Measurements from ENCODE around the gene ATAD3B. TPM values are rescaled to one million over a fixed set of nuclear protein-coding genes. Genes with fewer than 3 reads are reported as not detected.

The ATAD3B gene
- total and polyA plus RNA-seq, 2 of the 4 experiments (the other 2 are of a cell fraction) = 13.8 to 29.0 TPM

GRCh38 chr1:1529936-1530335 lies 58.4 kb downstream of the ATAD3B start (continued):
- TF ChIP-seq, protein P1, sequence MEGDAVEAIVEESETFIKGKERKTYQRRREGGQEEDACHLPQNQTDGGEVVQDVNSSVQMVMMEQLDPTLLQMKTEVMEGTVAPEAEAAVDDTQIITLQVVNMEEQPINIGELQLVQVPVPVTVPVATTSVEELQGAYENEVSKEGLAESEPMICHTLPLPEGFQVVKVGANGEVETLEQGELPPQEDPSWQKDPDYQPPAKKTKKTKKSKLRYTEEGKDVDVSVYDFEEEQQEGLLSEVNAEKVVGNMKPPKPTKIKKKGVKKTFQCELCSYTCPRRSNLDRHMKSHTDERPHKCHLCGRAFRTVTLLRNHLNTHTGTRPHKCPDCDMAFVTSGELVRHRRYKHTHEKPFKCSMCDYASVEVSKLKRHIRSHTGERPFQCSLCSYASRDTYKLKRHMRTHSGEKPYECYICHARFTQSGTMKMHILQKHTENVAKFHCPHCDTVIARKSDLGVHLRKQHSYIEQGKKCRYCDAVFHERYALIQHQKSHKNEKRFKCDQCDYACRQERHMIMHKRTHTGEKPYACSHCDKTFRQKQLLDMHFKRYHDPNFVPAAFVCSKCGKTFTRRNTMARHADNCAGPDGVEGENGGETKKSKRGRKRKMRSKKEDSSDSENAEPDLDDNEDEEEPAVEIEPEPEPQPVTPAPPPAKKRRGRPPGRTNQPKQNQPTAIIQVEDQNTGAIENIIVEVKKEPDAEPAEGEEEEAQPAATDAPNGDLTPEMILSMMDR (conservative IDR thresholded peaks at IDR 0.05; ENCODE audit: low read depth, low read length) = no peak

GRCh38 chr1:1531947-1532346 lies 60.4 kb downstream of the ATAD3B start:
- Histone ChIP-seq H3K9me1 (ENCODE audit: insufficient read depth, low read length) (no peaks in the 10 kb centered on the region), H3K4me3 (ENCODE audit: insufficient read depth, low read depth, low read length) (no peak overlapping the region), H4K91ac (ENCODE audit: insufficient read depth, low read depth, low read length) (no peak overlapping the region), H3K4me1 (ENCODE audit: control insufficient read depth, insufficient read depth, low read length) (no peaks in the 10 kb centered on the region), H3K14ac (replicated peaks; ENCODE audit: low read depth, low read length) (no peak overlapping the region), H2AFZ (replicated peaks; ENCODE audit: low read length, poor library complexity) (no peak overlapping the region), H3K18ac (ENCODE audit: low read depth, low read length) (no peak overlapping the region), H3K4me2 (ENCODE audit: low read depth, low read length) (no peak overlapping the region), H2BK15ac (ENCODE audit: low read depth, low read length) (no peak overlapping the region), H4K20me1 (ENCODE audit: insufficient read depth, low read length) (peaks cover 8% of the 10 kb centered on the region; the same call in 1 of the 2 replicates), H2BK5ac (ENCODE audit: low read depth, low read length, poor library complexity, severe bottlenecking) (no peak overlapping the region), H3K36me3 (ENCODE audit: control insufficient read depth, insufficient read depth, low read length) (peaks cover 40% of the 10 kb centered on the region), H2BK20ac (ENCODE audit: low read depth, low read length) (no peak overlapping the region), H2AK5ac (ENCODE audit: low read depth, low read length) (no peak overlapping the region), H3K9ac (ENCODE audit: low read depth, low read length) (no peak overlapping the region), H3K9me3 (ENCODE audit: control insufficient read depth, insufficient read depth, low read length) (peaks cover 6% of the 10 kb centered on the region), H3K79me1 (ENCODE audit: low read depth in 1 of 2, low read length in 2 of 2) (peaks cover 0 to 14% of the 10 kb centered on the region in 2 experiments; a peak in 2 of 4 replicates), H3K23ac (ENCODE audit: low read depth, low read length) (no peak overlapping the region), H3K27ac (ENCODE audit: insufficient read depth, low read length) (no peak overlapping the region), H2AK9ac (replicated peaks; ENCODE audit: low read depth, low read length, poor library complexity) (no peak overlapping the region), H3K56ac (ENCODE audit: extremely low read depth, insufficient read depth, low read length) (no peak overlapping the region), H3K27me3 (ENCODE audit: control insufficient read depth, insufficient read depth, low read length) (no peaks in the 10 kb centered on the region), H3K4ac (ENCODE audit: low read depth, low read length) (no peak overlapping the region), H2BK120ac (ENCODE audit: low read depth, low read length) (no peak overlapping the region), H4K8ac (ENCODE audit: low read depth in 2 of 2, low read length in 2 of 2) (no peak overlapping the region), H4K5ac (ENCODE audit: low read depth, low read length) (no peak overlapping the region)
- in situ Hi-C loops (cut with MboI; ENCODE audit: low sequenced_read_pairs) = no loop called here
- intact Hi-C loops (cut with micrococcal nuclease) = no loop called here
- dilution Hi-C loops (cut with HindIII; ENCODE audit: low sequenced_read_pairs, unreplicated experiment) = no loop called here
- DNase-seq = no peak
- ATAC-seq (ENCODE audit: low read depth) = no peak
- WGBS, 2 experiments (ENCODE audit: extremely low coverage in 2 of 2, insufficient read length in 1 of 2) = 100% methylated on average over 1 of the region's 4 CpGs; no CpG with 5 or more reads in 1 of the 2 experiments
- ChIA-PET POLR2A (ENCODE audit: unreplicated experiment) (no interaction called here), CTCF (no interaction called here)
- no TSS peak for BruUV-seq (replicated peaks)
- TF ChIP-seq POLR2A (IDR thresholded peaks at IDR 0.05; ENCODE audit: low read depth, low read length) (no peak), RAD21 (IDR thresholded peaks at IDR 0.05; ENCODE audit: low read length) (no peak), SMC3 (IDR thresholded peaks at IDR 0.05; ENCODE audit: low read depth, low read length) (no peak), MAFK (IDR thresholded peaks at IDR 0.05; ENCODE audit: low read depth, low read length) (no peak), CHD1 (IDR thresholded peaks at IDR 0.05; ENCODE audit: low read depth, low read length) (no peak), FOS (IDR thresholded peaks at IDR 0.05; ENCODE audit: low read depth, low read length) (no peak), CEBPB (IDR thresholded peaks at IDR 0.05; ENCODE audit: low read depth, low read length) (no peak), NFE2L2 (IDR thresholded peaks at IDR 0.05; ENCODE audit: low read depth, low read length) (no peak), RFX5 (IDR thresholded peaks at IDR 0.05; ENCODE audit: low read depth, low read length) (no peak), MXI1 (IDR thresholded peaks at IDR 0.05; ENCODE audit: borderline replicate concordance, low read depth, low read length) (no peak), MAZ (IDR thresholded peaks at IDR 0.05; ENCODE audit: borderline replicate concordance, low read depth, low read length) (no peak), BHLHE40 (IDR thresholded peaks at IDR 0.05; ENCODE audit: low read depth, low read length) (no peak)
- TF ChIP-seq, protein P1 (conservative IDR thresholded peaks at IDR 0.05; ENCODE audit: low read depth, low read length) = no peak
- TF ChIP-seq, protein P2, sequence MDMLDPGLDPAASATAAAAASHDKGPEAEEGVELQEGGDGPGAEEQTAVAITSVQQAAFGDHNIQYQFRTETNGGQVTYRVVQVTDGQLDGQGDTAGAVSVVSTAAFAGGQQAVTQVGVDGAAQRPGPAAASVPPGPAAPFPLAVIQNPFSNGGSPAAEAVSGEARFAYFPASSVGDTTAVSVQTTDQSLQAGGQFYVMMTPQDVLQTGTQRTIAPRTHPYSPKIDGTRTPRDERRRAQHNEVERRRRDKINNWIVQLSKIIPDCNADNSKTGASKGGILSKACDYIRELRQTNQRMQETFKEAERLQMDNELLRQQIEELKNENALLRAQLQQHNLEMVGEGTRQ (IDR thresholded peaks at IDR 0.05; ENCODE audit: low read depth, low read length) = no peak
